ENCODE results near the gene NLE1.
A peak's percentile ranks its signal among the peaks of the same experiment; 100 is the strongest.

NLE1 gene

DNA sequence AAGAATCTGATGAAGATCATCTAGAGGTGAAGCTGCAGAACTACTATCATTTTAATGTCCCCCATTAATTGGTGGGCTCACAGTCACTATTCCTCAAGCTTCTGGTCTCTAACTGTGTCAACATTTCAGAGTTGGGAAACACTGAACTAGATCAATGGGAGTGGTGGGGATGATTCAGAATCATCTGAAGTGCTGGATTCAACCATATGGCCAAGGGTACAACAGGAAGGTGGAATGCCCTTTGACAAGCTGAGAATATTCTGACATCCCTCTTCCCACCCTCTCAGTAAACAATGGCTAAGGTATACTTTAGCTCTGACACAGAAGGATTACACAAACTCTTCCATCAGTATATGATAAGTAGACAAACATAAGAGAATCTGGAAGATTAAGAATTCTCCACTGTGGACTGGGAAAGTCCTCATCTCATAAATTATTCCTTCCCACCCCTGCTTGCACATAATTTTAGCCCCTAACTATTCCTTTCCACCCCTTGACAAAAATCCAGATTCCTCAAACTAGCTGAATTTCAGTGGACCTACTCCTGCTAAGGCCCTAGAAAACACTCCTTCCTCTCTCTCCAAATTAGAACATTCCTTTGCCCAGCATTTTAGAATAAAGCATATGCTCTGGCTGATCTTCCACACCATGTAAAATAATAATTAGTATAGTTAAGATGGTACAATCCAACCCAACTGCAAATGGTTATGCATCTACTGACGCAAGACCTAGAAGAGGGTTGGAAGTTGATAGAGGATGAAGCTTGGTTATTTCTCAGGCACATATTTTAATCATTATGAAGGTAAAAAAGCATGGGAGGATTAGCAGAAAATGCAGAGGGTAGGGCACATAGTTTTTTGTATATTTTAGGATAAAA, 62.3 kb downstream of the NLE1 start:
- Mint-ChIP-seq H3K4me1 (ENCODE audit: low read depth) (peaks cover 79% of the 10 kb centered on the region), H3K27me3 (no peaks in the 10 kb centered on the region), H3K4me3 (no peak overlapping the region), H3K36me3 (ENCODE audit: low read depth) (peaks cover 2% of the 10 kb centered on the region), H3K27ac (peak overlapping the region; percentile 73), H3K9me3 (no peaks in the 10 kb centered on the region)
- DNase-seq = no peak

Data from activated T-cell treated with anti-CD3 and anti-CD28 coated beads, Interleukin-2, amount 50 U/mL, for 24 hours (primary cell).